K562 (cell line): Measurements from ENCODE around the gene CST4. TPM values are rescaled to one million over a fixed set of nuclear protein-coding genes. Genes with fewer than 3 reads are reported as not detected.
"Not testable (repeated sequence)": the region's sequence is repeated elsewhere in the genome, so short reads cannot be mapped to it uniquely, and the experiment has no call there.

Experiments
- ATAC-seq: fragments of 200-7000 bp; cut with Tn5 transposase; 3 replicates; pipeline ENCODE4 v1.9.1; 2020; ENCODE audit warnings: moderate library complexity
- BruUV-seq: library from RNA; stranded (reverse); fragments of 400-500 nt; replicated peaks from 2 replicates; lab custom pipeline; 2021; lab: Mats Ljungman, UMichigan
- CTCF ChIA-PET: fragments of 300-600 bp; formaldehyde crosslinking; extraction: SDS; loops from one replicate; lab custom pipeline; 2021; ENCODE audit warnings: low intra/inter-chr PET ratio; lab: Yijun Ruan, JAX
- POLR2A ChIA-PET: fragments of 300-600, 350-650 bp; sonication (Branson Sonifier 250); formaldehyde crosslinking; extraction: SDS; loops from one replicate; lab custom pipeline; 2021; ENCODE audit warnings: antibody characterized with exemption, inconsistent platforms; lab: Yijun Ruan, JAX
- DNase-seq, 4 experiments: peaks; one replicate each; pipeline versions ENCODE4 v3.0.0 to v3.0.0-alpha.2; 2011 to 2018; ENCODE audit warnings: low spot score in 3 of 4, mixed read lengths in 3 of 4; ENCODE audit errors: extremely low read depth in 1 of 4
- FAIRE-seq: peaks from 2 replicates; lab custom pipeline; 2011; peaks lifted over from hg19 to GRCh38; lab: Jason Lieb, UNC
- H2AFZ ChIP-seq: 2 replicates; pipeline ENCODE4 v1.6.0; 2011; ENCODE audit warnings: low read depth, low read length, control low read depth, inconsistent platforms
- H3K27ac ChIP-seq: fragments of 200-600 bp; 3 replicates; pipeline ENCODE4 v1.8.0; 2011; ENCODE audit warnings: low read depth, mild to moderate bottlenecking, control low read depth, inconsistent platforms, low read length, moderate library complexity, mixed read lengths; ENCODE audit errors: extremely low read depth
- H3K27me3 ChIP-seq, 2 experiments: fragments of 300-600 bp in 1 of 2; 2 replicates in 1 of 2; 3 replicates in 1 of 2; pipeline versions ENCODE4 v1.6.0 to v1.8.0; 2011; ENCODE audit warnings: inconsistent platforms in 2 of 2, low read length in 2 of 2, mild to moderate bottlenecking in 1 of 2, mixed read lengths in 1 of 2, moderate library complexity in 1 of 2; ENCODE audit not compliant: control insufficient read depth in 2 of 2, insufficient read depth in 2 of 2
- H3K36me3 ChIP-seq: fragments of 300-600 bp; 3 replicates; pipeline ENCODE4 v1.8.0; 2011; ENCODE audit warnings: mild to moderate bottlenecking, low read length, inconsistent platforms; ENCODE audit not compliant: control insufficient read depth, insufficient read depth
- H3K4me1 ChIP-seq, 2 experiments: fragments of 200-600 bp in 1 of 2; replicated peaks in 1 of 2; 2 replicates in 1 of 2; 3 replicates in 1 of 2; pipeline versions ENCODE4 v1.5.1 to v1.8.0; 2011; ENCODE audit warnings: inconsistent platforms in 2 of 2, low read length in 2 of 2, mild to moderate bottlenecking in 1 of 2, mixed read lengths in 1 of 2, moderate library complexity in 1 of 2; ENCODE audit not compliant: control insufficient read depth in 2 of 2, insufficient read depth in 2 of 2
- H3K4me2 ChIP-seq: 2 replicates; pipeline ENCODE4 v1.6.1; 2011; ENCODE audit warnings: low read length, control low read depth, inconsistent platforms, mixed read lengths; ENCODE audit not compliant: insufficient read depth
- H3K4me3 ChIP-seq: fragments of 200-600 bp; sonication (generic), shearing (Covaris generic); 2 replicates; pipeline ENCODE4 v1.5.1; 2016; ENCODE audit warnings: control low read depth, inconsistent platforms
- H3K79me2 ChIP-seq: fragments of 200-600 bp; 3 replicates; pipeline ENCODE4 v1.8.0; 2011; ENCODE audit warnings: low read length, inconsistent platforms; ENCODE audit not compliant: control insufficient read depth, insufficient read depth
- H3K9ac ChIP-seq, 2 experiments: 2 replicates each; pipeline versions ENCODE4 v1.6.0 to v1.6.1; 2011; ENCODE audit warnings: low read depth in 2 of 2, low read length in 2 of 2, control low read depth in 1 of 2, inconsistent platforms in 1 of 2, mild to moderate bottlenecking in 1 of 2, mixed read lengths in 1 of 2; ENCODE audit not compliant: insufficient read depth in 1 of 2
- H3K9me1 ChIP-seq: one replicate; pipeline ENCODE4 v1.6.0; 2011; ENCODE audit warnings: inconsistent platforms, mild to moderate bottlenecking, low read length, moderate library complexity; ENCODE audit not compliant: control insufficient read depth, insufficient read depth
- H3K9me3 ChIP-seq: replicated peaks from 2 replicates; pipeline ENCODE4 v1.5.1; 2011; ENCODE audit warnings: low read depth, low read length, inconsistent platforms; ENCODE audit not compliant: control insufficient read depth, insufficient read depth
- H4K20me1 ChIP-seq: replicated peaks from 2 replicates; pipeline ENCODE4 v1.6.1; 2011; ENCODE audit warnings: low read length, inconsistent platforms, mixed read lengths; ENCODE audit not compliant: control insufficient read depth, insufficient read depth
- BMI1 ChIP-seq: fragments of 150-350 bp; IDR thresholded peaks from 2 replicates; pipeline ENCODE4 v1.6.1; 2014; ENCODE audit warnings: low read length
- FIP1L1 ChIP-seq: fragments of 200-400 bp; formaldehyde crosslinking; IDR thresholded peaks from 2 replicates; pipeline ENCODE4 v1.6.1; 2018; ENCODE audit warnings: mild to moderate bottlenecking, low read depth, low read length; ENCODE audit not compliant: poor library complexity, severe bottlenecking
- GABPA ChIP-seq: fragments of 200-800 bp; sonication (Bioruptor generic); conservative IDR thresholded peaks from 2 replicates; pipeline ENCODE4 v1.6.1; 2016; ENCODE audit warnings: low read depth, missing genetic modification characterization, missing compliant biosample characterization
- NR3C1 ChIP-seq: sonication (generic); formaldehyde crosslinking; IDR thresholded peaks from 2 replicates; pipeline ENCODE4 v1.8.1; 2022; ENCODE audit warnings: missing genetic modification reagents
- POLR2G ChIP-seq: fragments of 200-400 bp; formaldehyde crosslinking; IDR thresholded peaks from 2 replicates; pipeline ENCODE4 v1.6.1; 2017; ENCODE audit warnings: low read depth, mild to moderate bottlenecking, antibody characterized with exemption, low read length, moderate library complexity
- TAF15 ChIP-seq: fragments of 200-400 bp; formaldehyde crosslinking; IDR thresholded peaks from 2 replicates; pipeline ENCODE4 v1.6.1; 2017; ENCODE audit warnings: mild to moderate bottlenecking, low read depth, low read length, moderate library complexity
- ZEB2 ChIP-seq: fragments of 450-650 bp; IDR thresholded peaks from 2 replicates; pipeline ENCODE4 v1.6.1; 2016
- WGBS: fragments of 100-300 bp; shearing (Covaris generic); methylation state at CpG from one replicate; pipeline ENCODE4 v1.1.6; 2016; ENCODE audit warnings: low coverage, mixed read lengths; ENCODE audit not compliant: insufficient coverage; ENCODE audit errors: missing lambda C conversion rate; 5-methylcytosine and 5-hydroxymethylcytosine counted together
- in situ Hi-C: fragments of 300-500 bp; cut with MboI; formaldehyde crosslinking; loops from 4 replicates; pipeline ENCODE4 v1.15.0; 2018; ENCODE audit warnings: inconsistent platforms, mixed read lengths
- intact Hi-C: fragments of 100-400 bp; cut with micrococcal nuclease; formaldehyde crosslinking; loops from 2 replicates; pipeline ENCODE4 v1.14.2; 2022
- polyA plus RNA-seq, 8 experiments: library from polyadenylated mRNA; depleted of rRNA in 4 of 8; stranded (reverse) in 5 of 8; unstranded in 3 of 8; fragments of >200 nt; fragmentation: Nextera tagmentation in 2 of 8; fragmentation: Illumina TruSeq in 1 of 8; extraction: Ambion mirVana in 2 of 8; extraction: Trizol in 1 of 8; gene quantifications; 2 replicates each; pipeline versions ENCODE4 v1.2.1 to v1.2.3, GENCODE V29; 2011 to 2014; ENCODE audit warnings: inconsistent platforms in 1 of 8, missing spikeins in 1 of 8
- total RNA-seq, 7 experiments: library from RNA; depleted of rRNA in 6 of 7; stranded (reverse); fragments of >200 nt in 6 of 7; fragmentation: Illumina TruSeq in 2 of 7; extraction: Trizol in 2 of 7; gene quantifications; 2 replicates each; pipeline versions ENCODE4 v1.2.1 to v1.2.3, GENCODE V29; 2011 to 2021; ENCODE audit warnings: low replicate concordance in 1 of 7
- TF ChIP-seq, protein P1 (sequence below): sonication (generic); formaldehyde crosslinking; IDR thresholded peaks from 2 replicates; pipeline ENCODE4 v1.8.1; 2022; ENCODE audit warnings: missing genetic modification reagents
- TF ChIP-seq, protein P2 (sequence below): fragments of 250-450 bp; sonication (Bioruptor Pico); IDR thresholded peaks from 2 replicates; pipeline ENCODE4 v1.8.0; 2022; ENCODE audit warnings: moderate library complexity, mild to moderate bottlenecking, inconsistent platforms

CST4 gene
- total and polyA plus RNA-seq, 9 of the 15 experiments (the other 6 are each of a cell fraction or from before 2014, with no cell fraction given) = not detected

DNA sequence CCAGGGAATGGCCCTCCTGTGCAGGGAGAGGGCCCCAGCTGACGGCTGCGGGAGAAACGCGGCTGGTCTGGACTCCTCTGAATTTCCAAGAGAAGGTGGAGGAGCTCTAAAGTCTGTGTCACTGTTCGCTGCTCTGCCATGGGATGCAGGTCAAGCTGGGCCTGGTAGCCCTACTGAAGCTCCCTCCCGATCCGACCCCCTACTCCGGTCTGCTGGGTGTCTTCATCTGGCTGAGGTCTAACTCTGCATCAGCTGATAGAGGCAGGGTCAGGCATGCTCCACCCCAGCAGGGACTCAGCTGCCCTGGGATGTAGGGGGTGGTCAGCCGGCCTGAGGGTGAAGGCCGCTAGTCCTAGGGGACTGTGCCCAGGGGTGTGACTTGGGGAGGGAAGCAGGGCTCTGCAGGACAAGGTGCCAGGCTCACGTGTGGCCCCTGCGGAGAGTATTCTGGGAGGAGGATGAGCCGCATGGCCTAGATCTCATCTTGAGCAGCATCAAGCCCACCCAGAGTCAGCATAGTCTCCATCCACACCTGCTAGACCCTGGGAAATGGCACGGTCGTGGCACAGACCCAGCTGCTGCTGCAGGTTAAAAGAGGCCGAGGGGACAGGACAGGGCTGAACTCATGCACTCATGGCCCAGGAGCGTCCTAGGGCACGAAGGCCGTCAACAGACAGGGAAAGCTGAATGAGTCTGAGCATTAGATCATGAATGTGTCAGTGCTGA is 52.5 kb downstream of the CST4 start:
- intact Hi-C loops (no loop called here), in situ Hi-C loops (no loop called here)
- no peaks in the 10 kb centered on the region for H3K9me1 ChIP-seq
- peak overlapping the region; percentile 85 to 87; a peak in 3 of 4 replicates for H3K9ac ChIP-seq
- TSS peak; percentile 66 for BruUV-seq
- H3K4me3 ChIP-seq = peak overlapping the region; percentile 74
- whole genome bisulfite sequencing = 76% methylated on average over 10 of the region's 19 CpGs
- H3K36me3 ChIP-seq = peaks cover 18% of the 10 kb centered on the region; the same call in 1 of the 3 replicates
- ATAC-seq = no peak
- H3K9me3 ChIP-seq = no peaks in the 10 kb centered on the region
- no peak for FAIRE-seq
- H2AFZ ChIP-seq = no peak overlapping the region
- H3K4me2 ChIP-seq = peak overlapping the region; percentile 75
- peaks cover 16% of the 10 kb centered on the region for H3K79me2 ChIP-seq
- no peak for TF ChIP-seq GABPA
- no peak for TF ChIP-seq ZEB2
- TF ChIP-seq POLR2G = no peak
- no peak for TF ChIP-seq BMI1
- TF ChIP-seq FIP1L1 = no peak
- TF ChIP-seq, protein P1, sequence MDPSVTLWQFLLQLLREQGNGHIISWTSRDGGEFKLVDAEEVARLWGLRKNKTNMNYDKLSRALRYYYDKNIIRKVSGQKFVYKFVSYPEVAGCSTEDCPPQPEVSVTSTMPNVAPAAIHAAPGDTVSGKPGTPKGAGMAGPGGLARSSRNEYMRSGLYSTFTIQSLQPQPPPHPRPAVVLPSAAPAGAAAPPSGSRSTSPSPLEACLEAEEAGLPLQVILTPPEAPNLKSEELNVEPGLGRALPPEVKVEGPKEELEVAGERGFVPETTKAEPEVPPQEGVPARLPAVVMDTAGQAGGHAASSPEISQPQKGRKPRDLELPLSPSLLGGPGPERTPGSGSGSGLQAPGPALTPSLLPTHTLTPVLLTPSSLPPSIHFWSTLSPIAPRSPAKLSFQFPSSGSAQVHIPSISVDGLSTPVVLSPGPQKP = no peak
- no peak for TF ChIP-seq TAF15
- TF ChIP-seq, protein P2, sequence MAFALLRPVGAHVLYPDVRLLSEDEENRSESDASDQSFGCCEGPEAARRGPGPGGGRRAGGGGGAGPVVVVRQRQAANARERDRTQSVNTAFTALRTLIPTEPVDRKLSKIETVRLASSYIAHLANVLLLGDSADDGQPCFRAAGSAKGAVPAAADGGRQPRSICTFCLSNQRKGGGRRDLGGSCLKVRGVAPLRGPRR (CRISPR knock-in tag) = no peak
- no peak for TF ChIP-seq NR3C1 (CRISPR knock-in tag)
- no peaks in the 10 kb centered on the region for H3K27me3 ChIP-seq
- DNase-seq = no peak
- peaks cover 6 to 23% of the 10 kb centered on the region in 2 experiments; a peak in 4 of 5 replicates for H3K4me1 ChIP-seq
- no peak overlapping the region; the same call in 2 of the 3 replicates for H3K27ac ChIP-seq
- H4K20me1 ChIP-seq = no peaks in the 10 kb centered on the region
- CTCF ChIA-PET = no interaction called here
- POLR2A ChIA-PET = interaction anchor here (0.6 to 2.7 kb wide), 4 partner anchors 8 to 178 kb away, joined by 4 to 11 read pairs (median 6); no protein-coding TSS in a partner anchor

DNA sequence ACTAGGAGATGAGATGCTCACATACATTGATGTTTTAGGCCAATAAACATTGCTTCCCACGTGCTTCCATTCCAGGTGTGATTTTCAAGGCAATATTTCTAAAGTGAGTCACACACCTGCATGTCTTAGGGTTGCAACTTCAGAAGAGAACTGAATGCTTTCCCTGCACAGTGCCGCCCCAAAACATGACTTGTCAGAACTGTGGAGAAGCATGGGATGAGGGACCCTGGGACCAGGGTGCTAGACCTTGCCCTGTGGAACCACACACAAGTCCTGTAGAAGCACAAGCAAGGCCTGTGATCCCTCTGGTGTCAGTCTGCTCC is 53.1 kb downstream of the CST4 start:
- FAIRE-seq, H3K4me3 ChIP-seq, in situ Hi-C loops, H4K20me1 ChIP-seq, H3K27me3 ChIP-seq, H3K4me2 ChIP-seq, H2AFZ ChIP-seq, CTCF ChIA-PET, DNase-seq, H3K9me1 ChIP-seq, H3K9ac ChIP-seq, H3K27ac ChIP-seq, intact Hi-C loops, BruUV-seq, ATAC-seq, H3K9me3 ChIP-seq: not testable (repeated sequence)
- 83% methylated on average over 1 of the region's 2 CpGs for WGBS
- Histone ChIP-seq H3K79me2 (peaks cover 16% of the 10 kb centered on the region), H3K36me3 (peaks cover 18% of the 10 kb centered on the region; the same call in 1 of the 3 replicates), H3K4me1 (peaks cover 6 to 23% of the 10 kb centered on the region in 2 experiments; a peak in 4 of 5 replicates)
- POLR2A ChIA-PET = interaction anchor here (2.7 kb wide), 1 partner anchor 11 kb away, joined by 11 read pairs; no protein-coding TSS in a partner anchor
